GM15510 (cell line): ENCODE results near the gene P2RX7.
A peak's percentile ranks its signal among the peaks of the same experiment; 100 is the strongest.

ENCODE experiments used
- POLR2A ChIP-seq: IDR thresholded peaks from 3 replicates; pipeline ENCODE4 v1.6.1; 2011; ENCODE audit warnings: borderline replicate concordance; ENCODE audit not compliant: insufficient read length; ENCODE audit errors: extremely low read depth

P2RX7 gene

DNA sequence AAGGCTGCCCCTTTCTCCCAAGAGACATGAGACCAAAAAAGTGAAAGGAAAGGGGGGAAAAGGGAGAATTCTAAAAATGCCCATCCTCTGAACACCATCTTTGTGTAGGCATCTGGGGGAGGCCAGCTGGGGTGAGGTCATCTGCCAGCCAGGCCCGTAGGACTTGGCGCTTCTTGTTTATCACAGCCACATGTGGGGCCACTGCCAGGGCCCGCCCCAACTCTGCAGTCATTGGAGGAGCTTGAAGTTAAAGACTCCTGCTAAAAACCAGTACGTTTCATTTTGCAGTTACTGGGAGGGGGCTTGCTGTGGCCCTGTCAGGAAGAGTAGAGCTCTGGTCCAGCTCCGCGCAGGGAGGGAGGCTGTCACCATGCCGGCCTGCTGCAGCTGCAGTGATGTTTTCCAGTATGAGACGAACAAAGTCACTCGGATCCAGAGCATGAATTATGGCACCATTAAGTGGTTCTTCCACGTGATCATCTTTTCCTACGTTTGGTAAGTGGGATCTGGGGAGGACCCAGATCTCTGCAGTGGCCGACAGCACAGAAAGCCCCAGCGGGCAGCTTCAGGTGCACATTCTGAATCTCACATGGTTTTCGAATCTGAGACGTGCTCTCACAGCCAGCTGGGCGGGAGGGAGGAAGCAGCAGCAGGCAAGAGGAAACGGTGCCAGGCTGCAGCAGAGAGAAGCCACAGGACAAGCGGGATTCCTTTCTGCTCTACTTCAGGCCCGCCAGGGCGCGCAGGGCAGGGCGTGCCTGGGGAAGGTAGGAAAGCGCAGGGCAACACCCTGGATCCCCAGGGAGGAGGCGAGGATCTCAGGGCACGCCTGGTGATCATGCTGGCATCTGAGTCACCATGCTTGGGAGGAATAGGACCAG, at the start of gene P2RX7:
P2RX7 (plus strand) TSS at position 276 of the 881 bp plus-strand sequence; CDS start at position 371, 95 bp downstream.
- TF ChIP-seq POLR2A = peak; percentile 38

DNA sequence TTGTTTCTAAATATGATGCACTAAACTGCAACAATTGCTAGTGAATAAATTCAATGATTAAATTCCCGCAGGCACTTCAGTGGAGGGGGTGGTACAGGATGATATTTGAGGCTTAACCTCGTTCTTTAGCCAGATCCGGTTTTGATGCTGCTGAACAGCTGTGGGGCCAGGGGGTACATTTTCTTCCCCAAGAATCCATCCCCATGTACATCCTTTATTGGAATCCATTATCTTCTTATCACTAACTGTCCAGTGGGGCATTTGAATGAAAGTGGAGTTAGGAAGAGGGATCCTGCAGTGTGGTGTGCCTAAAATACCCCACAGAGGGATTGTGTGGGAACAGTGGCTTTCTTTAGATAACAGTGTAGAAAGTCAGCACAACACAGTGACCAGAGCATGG, 48.4 kb upstream of the P2RX7 start:
- TF ChIP-seq POLR2A = no peak

DNA sequence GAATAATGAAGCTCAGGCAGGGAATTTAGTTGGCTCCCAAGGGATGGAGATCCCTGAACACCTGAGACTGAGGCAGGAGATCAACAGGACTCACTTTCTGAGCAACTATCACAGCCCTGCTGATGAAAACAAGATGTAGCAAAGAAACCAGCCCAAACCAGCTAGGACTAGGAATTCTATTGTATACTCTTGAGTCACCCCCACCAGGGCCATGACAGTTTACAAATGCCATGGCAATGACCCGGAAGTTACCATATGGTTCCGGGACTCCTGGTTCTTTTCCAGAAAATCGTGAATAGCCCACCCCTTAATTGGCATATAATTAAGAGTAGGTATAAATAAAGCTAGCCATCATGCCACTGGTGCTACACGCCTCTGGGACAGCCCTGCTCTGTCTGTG, 47.6 kb upstream of the P2RX7 start:
- TF ChIP-seq POLR2A = no peak

DNA sequence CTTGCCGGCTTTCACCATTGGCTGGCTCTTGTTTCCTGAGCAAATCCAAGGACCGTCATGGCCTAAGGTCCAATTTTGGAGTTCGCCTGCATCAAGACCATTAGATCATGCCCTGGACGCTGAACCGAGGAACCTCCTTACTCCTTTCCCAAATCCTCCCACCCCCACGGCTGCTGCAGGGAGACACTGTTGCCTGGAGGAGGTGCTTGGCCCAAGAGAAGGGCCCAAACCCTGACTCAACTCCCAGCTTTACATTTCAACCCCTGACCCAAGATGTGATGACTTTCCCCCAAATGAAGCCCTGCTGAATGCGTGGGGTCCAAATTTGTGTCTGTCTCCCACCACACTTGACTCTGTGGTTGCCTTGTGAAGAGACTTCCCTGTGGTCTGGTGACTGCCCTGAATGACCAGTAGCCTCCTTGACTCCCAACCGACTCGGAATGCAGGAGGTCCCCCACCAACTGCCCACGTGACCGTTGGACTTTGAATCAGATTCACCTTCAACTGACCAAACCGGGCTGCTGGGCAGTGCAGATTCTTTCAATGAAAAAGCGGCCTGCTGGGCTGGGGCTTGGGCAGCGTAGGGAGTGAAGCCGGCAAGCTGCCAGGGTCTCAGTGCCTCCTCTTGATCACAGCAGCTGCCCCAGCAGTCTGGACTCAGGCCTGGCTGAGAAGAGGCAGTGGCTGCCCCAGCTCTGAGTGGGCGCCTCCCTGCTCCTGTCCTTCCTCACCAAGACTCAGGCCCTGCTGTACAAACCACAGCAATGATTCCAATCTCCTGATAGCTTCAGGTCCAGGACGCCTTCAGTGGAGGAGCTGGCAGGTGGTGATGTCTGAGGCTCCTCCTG, 46.9 kb upstream of the P2RX7 start:
- no peak for TF ChIP-seq POLR2A

DNA sequence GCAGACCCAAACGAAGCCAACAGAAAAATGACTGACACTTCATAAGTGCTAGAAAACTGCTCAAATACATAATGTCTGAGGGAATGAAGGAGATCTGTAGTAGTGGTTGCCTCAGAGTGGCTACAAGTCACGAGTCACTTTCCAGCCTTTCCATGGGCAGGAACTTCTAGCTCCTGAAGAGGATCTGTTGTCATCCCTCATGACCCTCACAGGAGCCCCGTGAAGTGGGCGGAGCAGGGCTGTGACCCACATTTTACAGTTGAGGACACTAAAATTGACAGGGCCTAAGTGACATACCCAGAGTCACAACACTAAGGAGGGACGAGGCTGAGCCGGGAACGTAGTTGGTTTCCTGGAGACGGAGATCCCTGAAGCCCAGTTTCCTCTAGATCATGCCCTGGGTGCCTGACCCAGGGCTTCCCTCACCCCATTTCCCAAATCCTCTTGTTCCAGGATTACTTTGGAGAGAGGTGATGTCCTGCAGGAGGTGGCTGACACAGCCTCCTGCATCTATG, 45.8 kb upstream of the P2RX7 start:
- TF ChIP-seq POLR2A = no peak

DNA sequence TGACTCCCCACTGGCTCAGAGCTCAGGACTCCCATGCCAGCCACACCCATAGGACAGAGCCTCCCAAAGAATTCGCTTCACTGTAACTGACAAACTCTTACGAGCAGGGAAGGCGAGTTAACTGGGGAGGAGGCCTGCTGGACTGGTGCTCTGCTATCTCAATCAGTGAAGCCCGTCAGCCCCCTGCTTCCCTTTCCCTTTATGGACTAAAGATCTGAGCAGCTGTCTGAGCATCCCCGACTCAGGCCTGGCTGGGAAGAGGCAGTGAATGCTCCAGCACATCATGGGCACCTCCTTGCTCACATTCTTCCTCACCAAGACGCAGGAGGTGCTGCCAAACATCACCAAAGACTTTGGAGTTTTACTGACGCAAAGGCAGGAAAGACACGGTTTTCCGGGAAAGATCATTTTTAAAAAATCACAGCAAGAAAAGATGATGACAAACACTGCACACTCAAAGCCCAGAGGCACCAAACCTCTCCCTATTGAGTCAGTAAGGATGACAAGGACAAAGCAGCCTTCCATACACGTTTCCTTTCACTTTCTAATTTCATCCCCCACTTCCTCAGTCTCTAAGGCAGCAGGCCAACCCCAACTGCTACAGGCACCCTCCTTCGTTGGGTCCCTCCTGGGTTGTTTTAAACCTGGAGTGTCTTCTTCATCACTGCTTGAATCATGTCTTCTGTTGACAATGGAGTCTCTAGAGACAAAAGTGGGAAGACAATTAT, 45.0 kb upstream of the P2RX7 start:
- TF ChIP-seq POLR2A = no peak

DNA sequence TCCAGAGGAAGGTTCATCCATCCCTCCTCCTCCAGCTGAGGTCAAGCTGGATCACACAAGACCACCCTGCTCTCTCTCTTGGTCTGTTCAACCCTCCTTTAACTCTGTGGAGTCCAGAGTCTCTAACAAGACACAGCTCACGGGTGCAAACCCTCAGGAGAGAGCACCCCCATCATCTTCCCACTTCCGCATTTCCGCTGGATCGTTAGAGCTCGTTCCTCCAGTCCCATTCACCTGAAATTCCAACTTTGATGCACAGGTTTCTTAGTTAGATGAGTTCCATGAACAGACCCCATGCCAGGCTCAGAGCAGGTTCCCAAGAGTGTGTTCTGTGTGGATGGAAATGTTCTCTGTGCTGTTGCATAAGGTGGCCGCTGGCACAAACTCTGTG, 44.5 kb upstream of the P2RX7 start:
- no peak for TF ChIP-seq POLR2A

DNA sequence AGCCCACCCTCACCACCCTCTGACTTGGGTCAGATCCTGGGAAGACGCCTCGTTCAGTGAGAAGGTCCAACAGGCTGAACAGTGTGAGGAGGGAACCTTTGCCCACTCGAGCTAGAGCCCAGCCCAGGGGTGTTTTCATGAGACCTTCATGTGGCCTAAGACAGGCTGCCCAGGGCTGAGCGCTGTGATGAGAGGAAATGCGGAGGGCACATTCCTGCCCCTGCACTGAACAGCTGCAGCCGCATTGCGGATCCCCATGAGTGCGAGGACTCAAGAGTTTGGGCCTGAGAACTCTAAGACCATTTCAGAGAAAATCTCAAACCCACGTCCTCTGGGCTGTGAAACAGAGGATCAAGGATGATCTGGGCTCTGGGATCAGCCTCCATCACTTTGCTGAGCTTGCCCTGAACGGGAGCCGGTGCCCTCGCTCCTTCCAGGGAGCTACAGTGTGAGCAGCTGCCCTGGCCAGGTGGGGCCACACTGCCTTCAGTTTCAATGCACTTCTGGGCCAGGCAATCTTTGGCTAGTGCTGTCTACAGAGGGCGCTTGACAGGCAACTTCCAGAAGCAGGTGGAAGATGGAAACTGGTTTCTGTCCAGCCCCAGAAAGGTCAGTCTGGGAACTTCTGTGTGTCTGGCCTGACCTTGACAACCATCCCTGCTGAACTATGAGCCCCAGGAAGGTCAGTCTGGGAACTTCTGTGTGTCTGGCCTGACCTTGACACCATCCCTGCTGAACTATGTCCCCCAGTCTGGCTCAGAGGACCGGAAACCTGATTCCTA, 43.5 kb upstream of the P2RX7 start:
- TF ChIP-seq POLR2A = no peak

DNA sequence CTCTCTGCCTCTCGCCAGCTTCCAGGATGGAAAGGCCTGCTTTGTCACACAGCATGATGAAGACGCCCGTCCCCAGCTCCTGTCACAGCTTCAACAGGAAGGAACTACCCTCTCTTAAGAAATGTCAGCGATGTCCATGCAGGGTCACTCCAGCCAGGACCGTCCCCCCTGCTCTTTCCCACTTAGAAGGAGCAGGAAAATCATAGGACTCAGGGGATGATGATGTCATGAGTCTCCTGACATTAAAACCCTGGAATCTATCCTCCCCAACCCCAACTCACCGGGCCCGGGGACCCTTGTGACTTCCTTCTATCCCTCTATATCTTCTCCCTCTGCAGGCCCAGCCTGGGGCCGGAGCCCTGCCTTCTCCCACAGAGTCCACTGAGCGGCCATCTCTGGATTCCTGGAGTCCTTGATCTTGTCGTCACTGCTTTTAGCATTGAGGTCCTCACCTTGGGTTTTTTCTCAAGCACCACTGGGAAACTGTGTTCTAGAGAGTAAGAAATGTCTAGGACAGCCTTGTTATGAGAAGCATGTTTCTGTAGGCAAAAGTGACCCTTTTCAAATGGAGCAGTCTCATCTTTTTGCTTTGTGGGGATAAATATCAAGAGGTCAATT, 42.8 kb upstream of the P2RX7 start:
- TF ChIP-seq POLR2A = no peak

DNA sequence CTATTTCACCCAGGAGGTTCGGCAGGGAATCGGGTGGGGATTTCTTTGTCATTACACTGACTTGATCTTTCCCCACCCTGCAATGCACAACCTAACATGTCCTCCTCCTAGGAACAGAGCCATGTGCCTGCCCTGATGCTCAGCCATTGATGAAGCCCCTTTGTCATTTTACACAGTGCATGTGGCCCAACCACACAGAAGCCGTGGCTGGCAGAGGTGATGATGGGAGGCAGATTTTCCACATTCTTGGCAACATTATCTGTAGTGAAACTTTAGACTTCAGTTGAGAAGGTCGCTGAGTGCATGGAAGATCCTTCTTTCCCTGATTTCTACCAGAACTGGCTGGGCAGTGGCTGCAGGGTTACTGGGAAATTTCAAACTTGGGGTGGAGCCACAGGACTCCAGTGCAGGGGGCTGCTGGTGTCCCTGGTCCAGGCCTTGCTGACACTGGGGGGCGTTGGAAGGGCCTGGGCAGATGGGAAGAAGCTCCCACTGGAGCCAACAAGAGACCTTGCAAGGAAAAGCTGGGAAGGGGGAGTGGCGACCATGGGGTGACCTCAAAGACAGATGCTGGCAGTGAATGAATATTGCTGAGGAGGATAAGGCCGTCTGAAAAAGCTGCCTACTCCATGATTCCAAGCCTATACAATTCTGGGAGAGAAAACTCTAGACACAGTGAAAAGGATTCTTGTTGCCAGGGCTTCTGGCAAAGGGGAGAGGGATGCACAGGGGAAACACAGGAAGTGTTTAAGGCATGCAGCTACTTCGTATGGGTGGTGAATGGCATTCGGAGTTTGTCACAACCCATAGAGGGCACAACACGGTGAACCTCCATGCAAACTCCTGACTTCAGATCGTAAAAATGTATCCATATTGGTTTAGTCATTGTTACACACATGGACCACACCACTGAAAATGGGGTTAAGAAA, 41.8 kb upstream of the P2RX7 start:
- TF ChIP-seq POLR2A = no peak

DNA sequence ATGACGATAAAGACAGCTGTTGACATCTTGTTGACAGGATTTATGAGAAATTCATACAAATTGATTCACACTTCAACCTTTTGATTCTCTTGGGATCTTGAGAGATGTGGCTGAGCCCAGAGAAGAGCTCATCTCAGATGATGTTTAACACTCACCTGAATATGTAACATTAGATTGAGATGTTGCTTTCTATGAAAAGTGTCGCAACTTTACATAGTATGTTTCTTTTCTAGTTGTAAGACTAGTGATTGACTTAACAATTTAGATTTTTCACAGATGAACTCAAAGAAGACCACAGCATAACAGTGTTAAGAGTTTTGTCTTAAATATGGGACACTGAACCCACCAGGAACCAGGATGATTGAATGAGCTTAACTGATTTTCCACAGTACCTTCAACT, 40.6 kb upstream of the P2RX7 start:
- TF ChIP-seq POLR2A = no peak

DNA sequence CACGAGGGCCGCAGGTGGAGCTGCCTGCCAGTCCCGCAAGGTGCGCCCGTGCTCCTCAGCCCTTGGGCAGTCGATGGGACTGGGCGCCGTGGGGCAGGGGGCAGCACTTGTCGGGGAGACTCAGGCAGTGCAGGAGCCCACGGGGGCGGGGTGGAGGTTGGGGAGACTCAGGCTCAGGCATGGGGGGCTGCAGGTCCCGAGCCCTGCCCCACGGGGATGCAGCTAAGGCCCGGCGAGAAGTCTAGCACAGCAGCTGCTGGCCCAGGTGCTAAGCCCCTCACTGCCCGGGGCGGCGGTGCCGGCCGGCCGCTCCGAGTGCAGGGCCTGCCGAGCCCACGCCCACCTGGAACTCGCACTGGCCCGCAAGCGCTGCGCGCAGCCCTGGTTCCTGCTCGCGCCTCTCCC, 39.2 kb upstream of the P2RX7 start:
- TF ChIP-seq POLR2A = no peak
